Stimulated activated naive CD4-positive, alpha-beta T cell (primary cell): Measurements from ENCODE around the gene EFR3B.
A peak's percentile ranks its signal among the peaks of the same experiment; 100 is the strongest.
"Not testable (repeated sequence)": the region's sequence is repeated elsewhere in the genome, so short reads cannot be mapped to it uniquely, and the experiment has no call there.

Experiments used
- DNase-seq, 6 experiments: peaks; one replicate each; lab custom pipeline; 2025; lab: John Stamatoyannopoulos, UW

The EFR3B gene, protein sequence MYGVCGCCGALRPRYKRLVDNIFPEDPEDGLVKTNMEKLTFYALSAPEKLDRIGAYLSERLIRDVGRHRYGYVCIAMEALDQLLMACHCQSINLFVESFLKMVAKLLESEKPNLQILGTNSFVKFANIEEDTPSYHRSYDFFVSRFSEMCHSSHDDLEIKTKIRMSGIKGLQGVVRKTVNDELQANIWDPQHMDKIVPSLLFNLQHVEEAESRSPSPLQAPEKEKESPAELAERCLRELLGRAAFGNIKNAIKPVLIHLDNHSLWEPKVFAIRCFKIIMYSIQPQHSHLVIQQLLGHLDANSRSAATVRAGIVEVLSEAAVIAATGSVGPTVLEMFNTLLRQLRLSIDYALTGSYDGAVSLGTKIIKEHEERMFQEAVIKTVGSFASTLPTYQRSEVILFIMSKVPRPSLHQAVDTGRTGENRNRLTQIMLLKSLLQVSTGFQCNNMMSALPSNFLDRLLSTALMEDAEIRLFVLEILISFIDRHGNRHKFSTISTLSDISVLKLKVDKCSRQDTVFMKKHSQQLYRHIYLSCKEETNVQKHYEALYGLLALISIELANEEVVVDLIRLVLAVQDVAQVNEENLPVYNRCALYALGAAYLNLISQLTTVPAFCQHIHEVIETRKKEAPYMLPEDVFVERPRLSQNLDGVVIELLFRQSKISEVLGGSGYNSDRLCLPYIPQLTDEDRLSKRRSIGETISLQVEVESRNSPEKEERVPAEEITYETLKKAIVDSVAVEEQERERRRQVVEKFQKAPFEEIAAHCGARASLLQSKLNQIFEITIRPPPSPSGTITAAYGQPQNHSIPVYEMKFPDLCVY

DNA sequence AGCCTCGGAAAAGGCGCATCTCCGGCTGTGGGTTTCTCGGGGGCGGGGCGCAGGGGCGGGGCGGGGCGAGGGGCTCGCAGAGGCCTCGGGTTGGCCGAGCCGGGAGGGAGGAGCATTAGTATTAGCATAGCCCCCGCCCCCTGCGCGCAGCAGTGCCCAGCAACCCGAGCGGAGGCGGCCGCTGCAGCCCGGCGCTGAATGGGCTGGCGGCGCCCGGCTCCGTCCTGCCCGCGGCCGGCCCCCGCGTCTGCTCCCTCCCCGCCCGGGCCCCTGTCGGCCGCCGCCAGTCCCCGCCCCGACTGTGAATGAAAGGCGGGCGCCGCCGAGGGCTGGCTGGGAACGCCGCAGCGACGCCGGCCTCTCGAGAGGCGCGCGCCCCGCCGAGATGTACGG, at the start of gene EFR3B:
Gene EFR3B (plus strand): TSS at position 149 of the 393 bp plus-strand sequence. CDS start 237 bp downstream, at position 386.
- peak; percentile 80 to 91 (median 88) for DNase-seq

DNA sequence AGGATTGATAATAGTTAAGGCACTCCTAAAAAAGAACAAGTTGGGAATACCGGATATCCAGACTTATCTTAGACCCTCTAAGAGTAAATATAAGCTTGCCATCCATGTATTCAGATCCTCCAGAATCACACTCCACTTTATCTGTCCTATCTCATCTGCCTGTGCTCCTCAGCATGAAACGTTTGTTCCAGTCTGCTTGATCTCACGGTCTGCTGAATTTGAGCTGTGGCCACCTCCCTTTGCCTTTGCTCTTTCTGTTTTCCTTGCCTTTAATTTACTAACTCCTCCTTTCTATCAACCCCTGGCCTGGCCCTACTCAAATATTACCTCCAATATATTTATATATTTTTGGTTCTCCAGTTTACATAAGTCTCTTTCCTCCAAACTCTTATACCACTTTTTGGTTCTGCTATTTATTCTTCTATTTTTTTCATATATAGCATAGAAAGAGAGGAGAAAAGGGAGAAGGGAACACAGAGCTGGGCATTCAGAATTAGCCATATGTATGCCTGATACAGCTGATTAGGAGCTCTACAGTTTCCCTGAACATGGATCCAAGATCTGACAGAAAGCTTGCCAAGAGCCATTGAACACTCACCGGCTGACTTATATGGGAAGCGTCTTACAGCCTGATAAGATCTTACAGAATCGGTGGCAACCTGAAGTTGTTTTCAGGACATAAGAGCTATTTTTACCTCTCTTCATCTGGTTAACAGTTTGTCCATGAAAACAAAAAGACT, 48.3 kb upstream of the EFR3B start:
- no peak for DNase-seq

DNA sequence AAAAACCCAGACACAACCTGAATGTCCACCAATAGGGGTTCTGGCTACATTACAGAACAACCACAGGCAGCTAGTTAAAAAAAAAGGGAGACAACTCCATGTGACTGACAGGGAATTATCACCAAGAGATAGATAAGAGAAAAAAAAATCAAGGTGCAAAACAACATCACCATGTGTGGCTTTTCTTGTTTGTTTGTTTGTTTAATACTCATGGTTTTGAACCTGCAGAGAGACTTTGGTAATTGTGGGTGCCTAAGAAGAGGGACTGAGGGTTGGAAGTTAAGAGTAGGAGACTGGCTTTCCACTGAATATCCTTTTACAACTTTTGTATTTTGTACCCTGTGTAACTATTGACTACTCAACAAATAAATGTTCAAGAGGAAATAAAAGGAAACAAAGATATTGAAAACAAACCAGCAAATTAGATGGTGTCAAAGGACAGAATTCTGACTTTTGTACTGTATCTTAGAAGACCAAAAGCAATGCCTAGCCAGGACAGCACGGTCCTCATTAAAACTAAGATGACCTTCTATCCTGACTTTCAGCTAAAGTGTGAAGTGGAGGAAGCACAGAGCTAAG, 47.6 kb upstream of the EFR3B start:
- no peak for DNase-seq

DNA sequence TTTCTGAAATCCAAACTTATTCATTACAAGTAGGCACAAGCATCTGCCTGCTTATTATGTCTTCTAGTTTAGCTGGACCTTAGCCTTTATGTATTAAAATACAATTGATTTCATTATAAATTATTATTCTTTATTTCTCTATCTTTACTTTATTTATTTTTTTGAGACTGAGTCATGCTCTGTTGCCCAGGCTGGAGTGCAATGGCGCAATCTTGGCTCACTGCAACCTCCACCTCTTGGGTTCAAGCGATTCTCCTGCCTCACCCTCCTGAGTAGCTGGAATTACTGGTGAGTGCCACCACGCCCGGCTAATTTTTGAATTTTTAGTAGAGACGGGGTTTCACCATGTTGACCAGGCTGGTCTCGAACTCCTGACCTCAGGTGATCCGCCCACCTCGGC, 42.8 kb upstream of the EFR3B start:
- not testable (repeated sequence) for DNase-seq

DNA sequence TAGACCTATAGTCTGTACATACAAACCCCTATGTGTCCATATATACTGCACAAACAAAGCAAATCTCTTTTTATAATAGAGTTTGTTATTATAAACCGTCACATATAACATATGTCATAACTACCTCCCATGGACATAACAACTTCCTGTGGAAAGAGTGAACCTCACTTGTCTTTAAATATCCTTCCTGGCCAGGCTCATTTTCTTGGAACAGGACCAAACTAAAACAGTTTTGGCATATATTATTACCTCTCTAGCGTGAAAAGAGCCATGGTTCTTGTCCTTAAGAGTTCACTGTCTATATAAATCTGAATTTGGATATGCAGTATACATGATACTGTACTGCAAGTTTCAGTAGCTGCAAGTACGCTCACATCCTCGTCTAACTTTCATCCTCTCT, 41.8 kb upstream of the EFR3B start:
- DNase-seq = no peak

DNA sequence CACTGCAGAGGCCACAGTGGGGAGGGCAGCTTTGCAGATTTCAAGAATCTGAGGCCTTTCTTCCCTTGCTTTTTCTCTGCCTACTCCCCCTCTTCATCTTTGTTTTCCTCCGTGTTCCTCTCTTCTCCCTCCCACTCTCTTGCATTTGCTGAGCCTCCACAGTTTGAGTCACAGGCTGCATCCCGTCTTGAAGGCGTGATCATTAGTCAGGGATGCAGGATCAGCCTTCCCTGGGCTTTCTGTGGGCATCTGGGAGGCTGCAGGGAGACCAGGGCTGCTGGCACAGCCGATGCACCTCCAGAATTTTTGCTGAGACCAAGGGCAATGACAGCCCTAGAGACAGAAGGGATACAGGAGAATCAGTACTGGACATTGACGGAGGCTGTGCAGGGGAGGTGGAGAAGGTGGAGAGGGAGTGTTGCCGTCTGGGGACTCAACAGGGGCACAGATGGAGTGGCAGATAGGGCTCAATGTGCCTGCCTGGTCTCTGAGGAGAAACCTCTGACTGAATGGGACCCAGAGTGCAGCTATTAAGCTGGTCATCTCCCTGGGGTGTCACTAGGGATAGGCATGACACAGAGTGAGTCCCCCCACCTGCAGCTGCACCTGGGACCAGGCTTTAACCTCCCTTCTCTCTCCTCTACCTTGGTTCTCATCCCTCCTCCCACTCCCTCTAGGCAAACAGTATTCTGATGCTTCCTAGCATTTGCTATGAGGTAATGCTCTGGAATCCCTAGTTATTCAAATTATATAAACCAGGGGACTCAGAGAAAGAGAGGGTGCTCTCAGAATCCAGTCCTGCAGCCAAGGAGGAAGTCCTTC, 41.2 kb upstream of the EFR3B start:
- DNase-seq = no peak

DNA sequence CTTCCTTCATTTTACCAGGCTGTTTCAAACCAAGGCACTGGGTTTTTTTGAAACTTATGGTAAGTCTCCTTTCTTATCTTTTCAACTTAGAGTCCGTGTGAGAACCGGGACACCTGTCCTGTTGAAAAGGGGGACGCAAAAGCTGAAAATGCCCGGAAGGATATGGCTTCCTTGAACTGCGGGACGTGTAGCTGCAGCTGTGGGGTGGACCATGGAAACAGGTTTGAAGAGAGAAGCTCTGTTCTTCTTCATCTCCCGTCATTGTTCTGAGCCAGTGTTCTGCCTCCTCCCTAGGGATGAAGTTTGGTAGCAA, 40.6 kb upstream of the EFR3B start:
- DNase-seq = no peak

DNA sequence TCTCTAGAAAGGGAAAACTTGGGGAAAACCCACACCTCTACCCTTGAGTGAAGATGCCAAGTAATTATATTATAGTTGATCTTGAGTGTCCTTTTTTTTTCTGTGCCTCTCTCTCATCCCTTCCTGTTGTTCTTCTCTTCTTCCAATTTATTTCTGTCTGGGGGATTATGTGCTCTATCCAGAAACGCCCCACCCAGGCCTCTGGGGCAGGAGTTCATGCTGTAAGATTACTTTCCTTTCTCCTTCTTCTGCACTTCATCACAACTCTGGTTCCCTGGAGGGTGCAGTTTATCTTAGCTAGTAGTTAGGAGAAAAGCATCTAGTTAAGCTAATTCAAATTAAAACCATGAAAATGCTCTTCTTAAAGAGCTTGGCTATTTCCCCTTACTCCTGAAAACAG, 39.8 kb upstream of the EFR3B start:
- DNase-seq = no peak

DNA sequence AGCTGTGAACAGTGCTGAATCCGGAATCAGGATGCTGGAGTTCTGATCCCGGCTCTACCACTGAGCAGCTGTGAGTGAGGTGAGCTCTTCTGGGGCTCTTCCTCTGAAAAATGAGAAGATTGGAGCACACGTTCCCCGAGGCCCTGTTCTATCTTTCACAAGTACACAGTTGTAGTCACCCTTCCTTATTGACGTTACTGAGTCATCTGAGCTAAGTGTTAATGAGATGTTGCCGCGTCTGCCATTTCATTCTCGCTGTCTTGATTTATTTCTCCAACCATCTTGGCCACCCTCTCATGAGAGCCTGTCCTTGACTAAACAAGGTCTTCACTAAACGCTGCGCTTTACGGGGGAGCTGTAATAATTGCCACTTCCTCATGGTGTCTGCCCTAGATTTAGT, 31.9 kb upstream of the EFR3B start:
- no peak for DNase-seq

DNA sequence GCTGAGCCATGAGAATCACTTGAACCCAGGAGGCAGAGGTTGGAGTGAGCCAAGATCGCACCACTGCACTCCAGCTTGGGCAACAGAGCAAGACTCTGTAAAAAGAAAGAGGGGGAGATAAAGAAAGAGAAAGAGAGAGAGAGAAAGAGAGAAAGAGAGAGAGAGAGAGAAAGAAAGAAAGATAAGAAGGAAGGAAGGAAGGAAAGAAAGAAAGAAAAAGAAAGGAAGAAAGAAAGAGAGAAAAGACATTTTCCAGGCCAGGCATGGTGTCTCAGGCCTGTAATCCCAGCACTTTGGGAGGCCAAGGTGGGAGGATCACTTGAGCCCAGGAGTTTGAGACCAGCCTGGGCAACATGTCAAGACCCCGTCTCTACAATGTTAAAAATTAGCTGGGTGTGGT, 30.5 kb upstream of the EFR3B start:
- DNase-seq = not testable (repeated sequence)

DNA sequence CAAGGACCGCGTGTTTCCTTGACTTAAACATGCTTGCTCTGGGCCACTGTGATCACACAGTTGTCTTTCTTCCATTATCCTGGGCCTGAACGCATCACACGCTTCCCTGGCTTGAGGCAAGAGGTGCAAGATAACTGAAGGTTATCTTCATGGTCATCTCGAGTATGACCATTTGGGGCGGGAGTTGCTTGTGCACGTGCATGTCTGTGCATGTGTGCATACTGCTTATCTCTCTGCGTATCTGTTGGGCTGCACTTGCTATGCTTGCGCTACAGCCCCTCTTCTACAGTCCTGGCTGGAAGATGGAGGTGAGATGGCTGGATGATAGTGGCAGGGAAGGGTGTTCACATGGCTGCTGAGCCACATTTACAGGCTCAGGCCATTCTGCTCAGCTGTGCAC, 27.2 kb upstream of the EFR3B start:
- DNase-seq = no peak

DNA sequence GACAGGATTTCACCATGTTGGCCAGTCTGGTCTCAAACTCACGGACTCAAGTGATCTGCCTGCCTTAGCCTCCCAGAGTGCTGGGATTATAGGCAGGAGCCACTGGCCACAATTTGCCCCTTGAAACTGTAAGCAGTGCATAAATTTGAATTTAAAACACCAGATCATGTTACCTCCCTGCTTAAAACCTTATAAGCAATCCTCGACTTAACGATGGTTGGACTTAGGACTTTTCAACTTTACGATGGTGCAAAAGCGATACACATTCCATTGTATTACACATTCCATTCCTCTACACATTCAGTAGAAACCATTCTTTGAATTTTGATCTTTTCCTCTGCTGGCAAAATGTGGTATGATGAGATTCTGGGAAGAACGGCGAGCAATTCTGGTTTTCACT, 23.2 kb upstream of the EFR3B start:
- DNase-seq = no peak

DNA sequence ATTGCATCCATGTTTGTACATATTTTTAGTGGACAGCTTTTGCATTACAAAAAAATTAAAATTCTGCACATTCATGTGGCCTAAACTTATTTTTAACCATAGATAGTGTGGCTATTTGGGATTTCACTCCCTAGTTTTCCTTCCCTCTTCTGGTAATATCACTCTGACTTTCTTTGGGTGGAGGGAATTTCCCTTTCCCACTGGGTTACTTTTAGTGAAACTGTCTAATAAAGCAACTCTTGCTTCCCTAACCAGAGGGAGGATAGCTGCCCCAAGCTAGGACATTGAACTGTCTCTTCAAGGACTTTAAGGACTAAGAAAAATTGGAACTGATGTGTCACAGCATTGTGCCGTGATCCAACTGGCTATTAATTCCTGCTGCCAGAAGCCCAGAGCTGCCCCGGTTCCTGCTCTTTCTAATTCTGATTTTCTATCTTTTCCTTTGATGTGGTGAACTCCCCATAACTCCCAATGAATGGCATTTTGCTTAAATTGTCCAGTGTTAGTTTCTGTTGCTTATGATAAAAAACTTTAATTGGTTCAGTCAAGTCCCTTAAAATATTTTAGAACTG, 20.0 kb upstream of the EFR3B start:
- DNase-seq = no peak

DNA sequence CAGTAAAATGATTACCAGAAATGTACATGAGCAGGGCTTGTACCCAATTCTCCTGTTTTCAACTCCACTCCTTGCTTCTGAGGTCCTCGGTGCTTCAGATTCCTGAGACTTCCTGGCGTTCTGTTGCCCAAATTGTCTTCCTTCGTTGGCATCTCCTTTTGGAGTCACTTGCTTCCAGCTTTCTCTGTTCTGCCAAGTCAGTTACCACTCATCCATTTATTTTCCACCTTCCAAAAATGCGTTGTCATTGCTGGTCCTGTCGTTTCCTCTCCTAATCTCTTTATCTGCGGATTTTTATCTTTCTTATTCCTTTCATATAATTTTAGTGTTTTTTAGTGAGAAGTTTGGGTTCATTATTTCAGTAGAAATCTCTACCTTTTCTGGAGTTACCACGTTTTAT, 18.5 kb upstream of the EFR3B start:
- no peak for DNase-seq

DNA sequence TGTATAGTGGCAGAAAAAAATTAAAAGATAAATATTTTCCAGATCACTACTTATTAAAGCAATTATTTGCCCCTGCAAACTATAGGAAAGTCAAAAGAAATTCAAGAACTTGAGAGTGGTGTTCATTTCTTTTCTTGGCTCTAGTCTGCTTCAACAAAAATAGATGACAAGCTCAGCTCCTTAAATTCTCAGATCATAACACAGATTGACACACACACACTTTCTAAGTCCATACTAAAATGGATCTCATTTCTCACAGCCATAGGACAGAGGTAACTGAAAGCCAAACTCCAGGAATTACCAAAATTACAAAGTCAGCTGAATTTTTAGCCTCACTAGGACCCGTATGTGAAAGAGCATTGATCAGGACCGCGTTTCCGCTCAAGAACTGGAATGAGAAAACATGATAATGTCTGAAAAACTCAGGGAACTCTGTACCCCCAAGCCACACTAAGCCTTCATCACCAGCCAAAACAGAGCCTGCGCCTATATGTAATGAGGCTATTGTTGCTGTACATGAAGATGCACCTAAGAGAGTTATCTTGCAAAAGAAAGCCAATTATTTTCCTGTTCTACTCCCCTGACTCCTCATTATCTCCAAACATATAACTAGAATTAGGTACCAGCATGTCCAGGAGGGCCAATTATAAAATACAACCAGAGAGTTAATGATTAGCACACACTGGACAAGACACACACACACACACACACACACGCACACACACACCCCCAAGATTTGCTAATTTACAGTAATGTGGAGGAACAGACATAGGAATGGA, 16.5 kb upstream of the EFR3B start:
- no peak for DNase-seq

DNA sequence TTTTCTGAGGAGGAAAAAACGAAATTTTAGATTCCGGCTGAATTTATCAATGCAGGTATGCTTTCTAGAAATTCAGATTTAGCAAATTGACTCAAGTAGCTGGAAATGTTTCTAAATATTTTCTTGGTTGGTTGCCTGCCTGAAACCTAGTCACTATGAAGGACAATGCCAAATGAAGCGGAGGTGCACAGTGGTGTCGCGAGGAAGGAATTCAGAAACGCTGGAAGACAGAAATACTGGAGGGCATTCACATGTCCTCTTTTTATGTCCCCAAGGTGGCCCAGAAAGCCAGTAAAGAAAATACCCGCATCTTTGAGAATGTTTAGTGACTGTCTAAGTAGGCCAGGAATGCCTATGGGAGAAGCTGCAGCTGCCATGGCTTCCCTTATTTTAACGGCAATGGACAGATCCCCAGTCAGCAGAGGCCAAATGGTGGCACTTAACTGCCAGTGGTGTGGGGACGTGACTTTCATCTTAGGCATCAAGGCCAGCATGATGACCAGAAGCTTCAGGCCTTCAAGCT, 15.8 kb upstream of the EFR3B start:
- no peak for DNase-seq

DNA sequence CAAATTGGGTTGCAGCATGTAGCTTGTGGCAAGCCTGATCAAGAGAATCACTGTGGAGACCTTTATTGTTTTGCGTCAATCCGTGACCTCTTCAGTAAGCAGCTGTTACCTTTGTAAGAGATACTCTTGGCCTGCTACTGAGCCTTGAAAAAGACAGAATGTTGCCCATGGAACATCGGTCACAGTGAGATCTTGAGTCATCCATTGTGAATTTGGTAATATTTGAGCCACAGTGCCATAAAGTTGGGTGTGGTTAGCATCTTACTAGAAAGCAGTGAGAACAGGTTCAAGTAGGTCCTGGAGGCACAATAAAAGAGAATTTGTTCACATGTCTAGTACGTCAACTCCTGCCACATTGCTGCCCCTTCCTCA, 12.7 kb upstream of the EFR3B start:
- DNase-seq = no peak

DNA sequence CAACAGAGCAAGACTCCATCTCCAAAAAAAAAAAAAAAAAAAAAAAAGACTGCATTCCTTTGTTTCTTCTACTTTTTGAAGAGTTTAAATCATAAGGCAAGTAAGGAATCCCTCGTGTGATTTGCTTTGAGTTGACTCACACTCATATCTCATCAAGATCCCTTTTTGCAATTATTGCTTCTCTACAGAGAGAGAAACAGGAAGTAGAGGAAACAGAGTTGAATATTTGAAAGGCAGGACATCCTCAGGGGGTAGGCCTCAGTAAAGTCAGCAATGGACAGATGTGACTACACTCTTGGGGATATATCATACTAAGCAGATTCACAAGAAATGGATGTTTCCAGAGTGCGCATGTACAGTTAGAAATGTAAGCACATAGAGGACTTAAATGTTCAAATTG, 11.2 kb upstream of the EFR3B start:
- DNase-seq = no peak

DNA sequence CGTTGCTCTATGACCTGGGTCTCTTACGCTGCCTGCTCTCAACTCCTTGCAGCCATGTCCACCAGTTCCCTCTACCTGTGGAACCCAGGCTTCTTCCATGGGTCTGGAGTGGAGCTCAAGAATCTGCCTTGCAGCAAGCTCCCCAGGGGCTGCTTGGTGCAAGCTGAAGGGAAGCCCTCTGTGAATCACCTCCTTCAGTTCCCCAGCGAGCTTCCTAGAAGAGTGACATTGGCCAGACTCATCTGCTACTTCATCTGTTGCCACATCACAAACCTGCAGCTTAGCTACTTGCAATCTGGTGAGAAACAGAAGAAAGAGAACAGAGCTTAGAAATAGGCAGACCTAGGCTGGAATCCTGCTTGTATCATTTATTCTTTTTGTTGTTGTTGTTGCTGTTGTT, 9.8 kb upstream of the EFR3B start:
- no peak for DNase-seq

DNA sequence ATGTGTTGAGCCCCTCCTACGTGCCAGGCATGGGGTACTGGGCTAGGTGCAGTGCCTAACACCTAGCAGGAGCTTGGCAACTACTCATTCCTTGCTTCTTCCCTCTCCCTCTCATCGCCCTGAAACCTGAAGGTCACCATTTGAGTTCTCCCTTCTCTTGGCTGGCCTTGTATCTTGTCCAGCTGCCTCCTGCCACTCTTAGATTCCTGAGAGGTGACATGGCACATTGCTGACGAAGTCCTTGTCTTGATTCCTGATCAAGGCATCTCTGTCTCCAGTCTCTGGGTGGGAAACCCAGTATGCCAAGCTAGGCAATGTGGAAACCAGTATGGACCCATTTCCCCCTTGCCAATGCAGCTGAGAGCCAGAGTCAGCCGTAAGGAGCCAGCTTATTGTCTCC, 9.0 kb upstream of the EFR3B start:
- no peak for DNase-seq
